Measurements from ENCODE around the gene CASTOR2. TPM values are rescaled to one million over a fixed set of nuclear protein-coding genes. Genes with fewer than 3 reads are reported as not detected.
A peak's percentile ranks its signal among the peaks of the same experiment; 100 is the strongest.
"Not testable (repeated sequence)": the region's sequence is repeated elsewhere in the genome, so short reads cannot be mapped to it uniquely, and the experiment has no call there.

The CASTOR2 gene
- 17.7 TPM for polyA plus RNA-seq (2013, experiment 1 of 2)
- 19.0 TPM for polyA plus RNA-seq (2013, experiment 2 of 2)

DNA sequence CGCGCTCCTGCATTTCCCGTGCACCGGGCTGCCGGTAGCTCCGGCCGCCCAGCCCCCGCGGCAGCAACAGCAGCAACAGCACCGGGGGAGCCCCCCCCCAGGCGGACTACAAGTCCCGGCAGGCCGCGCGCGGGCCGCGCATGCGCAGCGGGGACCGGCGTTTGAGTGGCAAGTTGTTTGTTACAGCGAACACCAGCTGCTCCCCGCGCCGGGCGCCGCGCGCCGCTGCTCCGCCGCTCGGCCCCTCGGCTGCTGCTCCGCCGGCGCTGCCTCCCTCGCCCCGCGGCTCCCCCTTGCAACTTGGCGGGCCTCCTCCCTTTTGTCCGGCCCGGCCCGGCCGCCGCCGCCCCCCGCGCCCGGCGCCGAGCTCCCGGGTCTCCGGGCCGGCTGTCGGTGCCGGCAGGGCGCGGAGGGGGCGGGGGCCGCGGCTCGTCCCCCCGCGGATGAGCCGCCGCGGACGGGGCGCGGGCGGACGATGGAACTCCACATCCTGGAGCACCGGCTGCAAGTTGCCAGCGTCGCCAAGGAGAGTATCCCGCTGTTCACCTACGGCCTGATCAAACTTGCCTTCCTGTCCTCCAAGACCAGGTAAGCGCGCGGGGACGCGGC lies at the start of gene CASTOR2:
Gene CASTOR2 (plus strand): TSS at position 195 of the 609 bp plus-strand sequence. CDS start 281 bp downstream, at position 476.
- not testable (repeated sequence) for H3K27ac ChIP-seq (replicated peaks; ENCODE audit: low read length); H3K18ac ChIP-seq (ENCODE audit: low read length); H2BK15ac ChIP-seq (ENCODE audit: low read length); H3K23ac ChIP-seq (ENCODE audit: low read depth, low read length, poor library complexity); H2BK12ac ChIP-seq (ENCODE audit: low read length); H3K4me2 ChIP-seq (ENCODE audit: insufficient read depth, low read length, poor library complexity, severe bottlenecking); H3K9ac ChIP-seq (ENCODE audit: low read depth, low read length, poor library complexity); DNase-seq (ENCODE audit: low spot score); H2BK5ac ChIP-seq (ENCODE audit: low read length); H3K14ac ChIP-seq (ENCODE audit: low read length); H3K27me3 ChIP-seq (ENCODE audit: control insufficient read depth in 3 of 3, insufficient read depth in 3 of 3, low read depth in 1 of 3, low read length in 3 of 3); H3K4ac ChIP-seq (ENCODE audit: low read length); H3K79me1 ChIP-seq (ENCODE audit: low read depth, low read length); H2AK5ac ChIP-seq (ENCODE audit: low read depth, low read length); H3K4me1 ChIP-seq (ENCODE audit: control insufficient read depth in 2 of 2, insufficient read depth in 1 of 2, low read depth in 1 of 2, low read length in 2 of 2); H3K36me3 ChIP-seq (replicated peaks in 1 of 2; ENCODE audit: control insufficient read depth in 2 of 2, insufficient read depth in 2 of 2, low read length in 2 of 2); H4K8ac ChIP-seq (ENCODE audit: low read depth, low read length); H2BK120ac ChIP-seq (ENCODE audit: low read depth, low read length); H4K91ac ChIP-seq (ENCODE audit: low read depth, low read length, poor library complexity); H3K9me3 ChIP-seq (replicated peaks in 1 of 2; ENCODE audit: control insufficient read depth in 2 of 2, insufficient read depth in 1 of 2, low read depth in 1 of 2, low read length in 2 of 2)
- no CpG with 5 or more reads among the region's 84 CpGs for WGBS, 2 donors (ENCODE audit: extremely low coverage in 2 of 2, insufficient read length in 2 of 2, insufficient replicate concordance in 1 of 2)
- peak within 1 kb of the TSS in 1 of 2 donors; percentile 41 for H3K4me3 ChIP-seq (ENCODE audit: low read length in 2 of 2)
- H2AFZ ChIP-seq (ENCODE audit: low read length) = peak within 1 kb of the TSS; percentile 53

DNA sequence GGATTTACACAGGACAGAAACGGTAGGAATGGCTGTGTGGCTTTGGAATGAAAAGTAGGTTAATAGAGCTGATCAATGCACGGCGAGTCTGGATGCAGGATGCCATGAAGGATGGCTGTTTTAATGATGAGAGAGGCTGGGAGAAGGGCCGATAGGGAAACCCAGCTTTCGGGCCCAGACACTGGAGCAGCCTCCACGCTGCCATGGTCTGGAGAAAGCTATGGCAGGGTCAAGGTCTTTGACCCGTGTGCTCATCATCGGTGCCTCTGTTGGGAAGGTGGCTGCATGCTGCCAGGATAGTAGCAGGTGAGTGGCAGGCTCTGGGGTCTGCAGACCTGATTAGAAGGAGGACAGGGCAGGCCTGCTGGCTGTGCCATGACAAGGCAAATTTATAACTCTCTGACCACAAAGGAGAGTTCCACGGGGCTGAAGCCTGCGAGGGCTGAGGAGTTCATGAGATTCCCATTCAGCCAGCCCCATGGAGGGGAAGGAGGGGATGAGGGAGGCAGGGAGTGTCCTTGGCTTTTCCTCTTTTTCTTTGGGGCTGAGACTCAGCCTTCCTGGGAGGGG lies 42.1 kb upstream of the CASTOR2 start:
- no CpG with 5 or more reads among the region's 10 CpGs for WGBS, 2 donors (ENCODE audit: extremely low coverage in 2 of 2, insufficient read length in 2 of 2, insufficient replicate concordance in 1 of 2)
- H3K23ac ChIP-seq (ENCODE audit: low read depth, low read length, poor library complexity); H2BK15ac ChIP-seq (ENCODE audit: low read length); H3K14ac ChIP-seq (ENCODE audit: low read length); H3K4ac ChIP-seq (ENCODE audit: low read length); H3K4me2 ChIP-seq (ENCODE audit: insufficient read depth, low read length, poor library complexity, severe bottlenecking); H3K4me3 ChIP-seq (ENCODE audit: low read length in 2 of 2); H2BK120ac ChIP-seq (ENCODE audit: low read depth, low read length); H3K27me3 ChIP-seq (ENCODE audit: control insufficient read depth in 3 of 3, insufficient read depth in 3 of 3, low read depth in 1 of 3, low read length in 3 of 3); H3K9ac ChIP-seq (ENCODE audit: low read depth, low read length, poor library complexity); H3K9me3 ChIP-seq (replicated peaks in 1 of 2; ENCODE audit: control insufficient read depth in 2 of 2, insufficient read depth in 1 of 2, low read depth in 1 of 2, low read length in 2 of 2); H2AFZ ChIP-seq (ENCODE audit: low read length); H2AK5ac ChIP-seq (ENCODE audit: low read depth, low read length); DNase-seq (ENCODE audit: low spot score); H3K36me3 ChIP-seq (replicated peaks in 1 of 2; ENCODE audit: control insufficient read depth in 2 of 2, insufficient read depth in 2 of 2, low read length in 2 of 2); H4K8ac ChIP-seq (ENCODE audit: low read depth, low read length); H4K91ac ChIP-seq (ENCODE audit: low read depth, low read length, poor library complexity); H2BK12ac ChIP-seq (ENCODE audit: low read length); H3K4me1 ChIP-seq (ENCODE audit: control insufficient read depth in 2 of 2, insufficient read depth in 1 of 2, low read depth in 1 of 2, low read length in 2 of 2); H2BK5ac ChIP-seq (ENCODE audit: low read length); H3K18ac ChIP-seq (ENCODE audit: low read length); H3K27ac ChIP-seq (replicated peaks; ENCODE audit: low read length); H3K79me1 ChIP-seq (ENCODE audit: low read depth, low read length): not testable (repeated sequence)

DNA sequence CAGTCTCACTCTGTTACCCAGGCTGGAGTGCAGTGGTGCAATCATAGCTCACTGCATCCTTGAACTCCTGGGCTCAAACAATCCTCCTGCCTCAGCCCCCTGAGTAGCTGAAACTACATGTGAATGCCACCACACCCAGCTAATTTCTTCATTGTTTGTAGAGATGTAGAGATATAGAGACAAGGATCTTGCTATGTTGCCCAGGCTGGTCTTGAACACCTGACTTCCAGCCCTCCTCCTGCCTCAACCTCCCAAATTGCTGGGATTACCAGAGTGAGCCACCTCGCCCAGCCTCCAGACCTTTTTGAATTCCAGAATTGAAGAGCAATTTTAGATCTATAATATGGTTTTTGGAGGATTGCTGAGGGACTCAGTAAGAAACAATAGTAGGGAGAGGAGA lies 40.9 kb upstream of the CASTOR2 start:
- not testable (repeated sequence) for H2BK5ac ChIP-seq (ENCODE audit: low read length); H3K9me3 ChIP-seq (replicated peaks in 1 of 2; ENCODE audit: control insufficient read depth in 2 of 2, insufficient read depth in 1 of 2, low read depth in 1 of 2, low read length in 2 of 2); H4K91ac ChIP-seq (ENCODE audit: low read depth, low read length, poor library complexity); H3K4ac ChIP-seq (ENCODE audit: low read length); H2AFZ ChIP-seq (ENCODE audit: low read length); H3K4me2 ChIP-seq (ENCODE audit: insufficient read depth, low read length, poor library complexity, severe bottlenecking); H3K9ac ChIP-seq (ENCODE audit: low read depth, low read length, poor library complexity); H2AK5ac ChIP-seq (ENCODE audit: low read depth, low read length); H2BK12ac ChIP-seq (ENCODE audit: low read length); H3K4me3 ChIP-seq (ENCODE audit: low read length in 2 of 2); DNase-seq (ENCODE audit: low spot score); H3K36me3 ChIP-seq (replicated peaks in 1 of 2; ENCODE audit: control insufficient read depth in 2 of 2, insufficient read depth in 2 of 2, low read length in 2 of 2); H3K18ac ChIP-seq (ENCODE audit: low read length); H4K8ac ChIP-seq (ENCODE audit: low read depth, low read length); H2BK15ac ChIP-seq (ENCODE audit: low read length); H3K79me1 ChIP-seq (ENCODE audit: low read depth, low read length); H3K4me1 ChIP-seq (ENCODE audit: control insufficient read depth in 2 of 2, insufficient read depth in 1 of 2, low read depth in 1 of 2, low read length in 2 of 2); H3K27me3 ChIP-seq (ENCODE audit: control insufficient read depth in 3 of 3, insufficient read depth in 3 of 3, low read depth in 1 of 3, low read length in 3 of 3); H2BK120ac ChIP-seq (ENCODE audit: low read depth, low read length); H3K27ac ChIP-seq (replicated peaks; ENCODE audit: low read length); H3K14ac ChIP-seq (ENCODE audit: low read length); H3K23ac ChIP-seq (ENCODE audit: low read depth, low read length, poor library complexity)
- no CpG with 5 or more reads among the region's 1 CpG for WGBS, 2 donors (ENCODE audit: extremely low coverage in 2 of 2, insufficient read length in 2 of 2, insufficient replicate concordance in 1 of 2)

DNA sequence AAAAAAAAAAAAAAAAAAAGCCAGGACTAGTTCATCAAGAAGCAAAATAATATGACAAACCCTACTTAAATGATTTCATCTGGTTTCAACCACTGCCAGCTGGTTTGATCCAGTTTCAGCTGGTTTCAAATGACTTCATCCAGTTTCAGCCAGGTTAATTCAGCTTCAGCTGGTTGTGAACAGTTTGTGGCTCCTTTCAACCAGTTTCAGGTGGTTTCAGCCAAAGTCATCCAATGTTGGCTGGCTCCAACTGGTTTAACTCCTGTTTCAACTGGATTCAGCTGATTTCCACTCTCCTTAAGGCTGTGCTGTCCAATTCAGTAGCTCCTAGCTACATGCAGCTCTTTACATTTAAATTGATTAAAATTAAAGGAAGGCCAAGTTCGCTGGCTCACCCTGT lies 37.5 kb upstream of the CASTOR2 start:
- H3K23ac ChIP-seq (ENCODE audit: low read depth, low read length, poor library complexity); H2BK15ac ChIP-seq (ENCODE audit: low read length); H3K4me1 ChIP-seq (ENCODE audit: control insufficient read depth in 2 of 2, insufficient read depth in 1 of 2, low read depth in 1 of 2, low read length in 2 of 2); H2BK120ac ChIP-seq (ENCODE audit: low read depth, low read length); H3K4me3 ChIP-seq (ENCODE audit: low read length in 2 of 2); H3K9ac ChIP-seq (ENCODE audit: low read depth, low read length, poor library complexity); H2BK12ac ChIP-seq (ENCODE audit: low read length); H3K36me3 ChIP-seq (replicated peaks in 1 of 2; ENCODE audit: control insufficient read depth in 2 of 2, insufficient read depth in 2 of 2, low read length in 2 of 2); H2BK5ac ChIP-seq (ENCODE audit: low read length); H3K27ac ChIP-seq (replicated peaks; ENCODE audit: low read length); H3K79me1 ChIP-seq (ENCODE audit: low read depth, low read length); H3K18ac ChIP-seq (ENCODE audit: low read length); H3K4me2 ChIP-seq (ENCODE audit: insufficient read depth, low read length, poor library complexity, severe bottlenecking); H2AK5ac ChIP-seq (ENCODE audit: low read depth, low read length); H4K8ac ChIP-seq (ENCODE audit: low read depth, low read length); H3K4ac ChIP-seq (ENCODE audit: low read length); H3K9me3 ChIP-seq (replicated peaks in 1 of 2; ENCODE audit: control insufficient read depth in 2 of 2, insufficient read depth in 1 of 2, low read depth in 1 of 2, low read length in 2 of 2); H4K91ac ChIP-seq (ENCODE audit: low read depth, low read length, poor library complexity); H2AFZ ChIP-seq (ENCODE audit: low read length); DNase-seq (ENCODE audit: low spot score); H3K14ac ChIP-seq (ENCODE audit: low read length); H3K27me3 ChIP-seq (ENCODE audit: control insufficient read depth in 3 of 3, insufficient read depth in 3 of 3, low read depth in 1 of 3, low read length in 3 of 3): not testable (repeated sequence)
- no CpG with 5 or more reads among the region's 1 CpG for WGBS, 2 donors (ENCODE audit: extremely low coverage in 2 of 2, insufficient read length in 2 of 2, insufficient replicate concordance in 1 of 2)

All from neuronal stem cell (in vitro differentiated cells).